ENCODE measurements around the gene ARHGAP25. TPM values are rescaled to one million over a fixed set of nuclear protein-coding genes. Genes with fewer than 3 reads are reported as not detected.

The ARHGAP25 gene
- total and polyA plus RNA-seq, 10 of the 15 experiments (the other 5 are each of a cell fraction or from before 2014, with no cell fraction given) = 0.15 to 1.0 (median 0.46) TPM

GRCh38 chr2:68837861-68838341 lies 103.3 kb downstream of the ARHGAP25 start:
- Histone ChIP-seq H3K9ac (ENCODE audit: control insufficient read depth, insufficient read depth, low read length) (no peak overlapping the region), H3K27ac (ENCODE audit: control insufficient read depth, insufficient read depth) (no peak overlapping the region), H3K4me3 (no peak overlapping the region), H3K36me3 (ENCODE audit: control insufficient read depth in 2 of 2, insufficient read depth in 2 of 2, low read length in 1 of 2) (no peaks in the 10 kb centered on the region), H3K27me3 (replicated peaks in 1 of 2; ENCODE audit: control insufficient read depth in 2 of 2, insufficient read depth in 2 of 2, low read length in 1 of 2) (peaks cover 0 to 3% of the 10 kb centered on the region in 2 experiments; a peak in 2 of 4 replicates), H3K4me2 (ENCODE audit: control insufficient read depth, insufficient read depth) (no peak overlapping the region), H3K9me3 (replicated peaks; ENCODE audit: control insufficient read depth, insufficient read depth, low read length) (peaks cover 7% of the 10 kb centered on the region; the same call in 2 of the 3 replicates), H2AFZ (ENCODE audit: control insufficient read depth, low read depth, low read length) (no peak overlapping the region), H3K4me1 (ENCODE audit: control insufficient read depth, insufficient read depth, low read length) (peaks cover 21% of the 10 kb centered on the region), H3K79me2 (ENCODE audit: control insufficient read depth, insufficient read depth, low read length) (no peaks in the 10 kb centered on the region), H4K20me1 (ENCODE audit: control insufficient read depth, insufficient read depth) (no peaks in the 10 kb centered on the region)
- ATAC-seq (peak; percentile 52), DNase-seq (ENCODE audit: low read depth, low spot score) (peak; percentile 21), FAIRE-seq (peak; percentile 13)
- POLR2A ChIA-PET = no interaction called here
- CTCF ChIA-PET = interaction anchor here (1.0 to 8.8 kb wide), 12 partner anchors 14 to 374 kb away, joined by 3 to 75 read pairs (median 4); no protein-coding TSS in a partner anchor
- SMC1A ChIA-PET (ENCODE audit: uncharacterized antibody, unreplicated experiment) = interaction anchor here (0.7 to 1.2 kb wide), 4 partner anchors 10 to 374 kb away, joined by 3 to 5 read pairs (median 3); no protein-coding TSS in a partner anchor
- in situ Hi-C loops (cut with MboI) (no loop called here), intact Hi-C loops (cut with micrococcal nuclease; ENCODE audit: unreplicated experiment) (loop anchor here (1.0 to 2.0 kb wide), 4 partner anchors 49 to 371 kb away; partner anchors contain the start of genes APLF and FBXO48)
- BruUV-seq (replicated peaks) = no TSS peak
- TF ChIP-seq MXI1 (IDR thresholded peaks at IDR 0.05; ENCODE audit: low read depth, low read length) (no peak), EED (IDR thresholded peaks at IDR 0.05; ENCODE audit: low read depth) (no peak), RUNX3 (IDR thresholded peaks at IDR 0.05; ENCODE audit: low read length) (peak; percentile 76), JUNB (IDR thresholded peaks at IDR 0.05) (peak; percentile 64; the same call in 1 of the 2 replicates), FOXM1 (IDR thresholded peaks at IDR 0.05; ENCODE audit: low read depth, low read length) (peak; percentile 60; the same call in 1 of the 2 replicates), NFIC (IDR thresholded peaks at IDR 0.05; ENCODE audit: low read depth, low read length) (peak; percentile 72), TCF3 (IDR thresholded peaks at IDR 0.05; ENCODE audit: borderline replicate concordance, insufficient read depth, low read depth, low read length) (0 out of 2 replicates have a peak, but pooled peaks have one; percentile 30), SPI1 (IDR thresholded peaks at IDR 0.05; ENCODE audit: borderline replicate concordance, insufficient read depth, low read depth, low read length) (no peak), GABPA (IDR thresholded peaks at IDR 0.05; ENCODE audit: low read depth) (0 out of 2 replicates have a peak, but pooled peaks have one; percentile 23), MTA2 (IDR thresholded peaks at IDR 0.05; ENCODE audit: low read depth) (no peak), ESRRA (IDR thresholded peaks at IDR 0.05; ENCODE audit: low read length) (no peak)
- TF ChIP-seq, protein P1, sequence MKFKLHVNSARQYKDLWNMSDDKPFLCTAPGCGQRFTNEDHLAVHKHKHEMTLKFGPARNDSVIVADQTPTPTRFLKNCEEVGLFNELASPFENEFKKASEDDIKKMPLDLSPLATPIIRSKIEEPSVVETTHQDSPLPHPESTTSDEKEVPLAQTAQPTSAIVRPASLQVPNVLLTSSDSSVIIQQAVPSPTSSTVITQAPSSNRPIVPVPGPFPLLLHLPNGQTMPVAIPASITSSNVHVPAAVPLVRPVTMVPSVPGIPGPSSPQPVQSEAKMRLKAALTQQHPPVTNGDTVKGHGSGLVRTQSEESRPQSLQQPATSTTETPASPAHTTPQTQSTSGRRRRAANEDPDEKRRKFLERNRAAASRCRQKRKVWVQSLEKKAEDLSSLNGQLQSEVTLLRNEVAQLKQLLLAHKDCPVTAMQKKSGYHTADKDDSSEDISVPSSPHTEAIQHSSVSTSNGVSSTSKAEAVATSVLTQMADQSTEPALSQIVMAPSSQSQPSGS (IDR thresholded peaks at IDR 0.05; ENCODE audit: low read length) = peak; percentile 65; the same call in 1 of the 2 replicates
- TF ChIP-seq, protein P2, sequence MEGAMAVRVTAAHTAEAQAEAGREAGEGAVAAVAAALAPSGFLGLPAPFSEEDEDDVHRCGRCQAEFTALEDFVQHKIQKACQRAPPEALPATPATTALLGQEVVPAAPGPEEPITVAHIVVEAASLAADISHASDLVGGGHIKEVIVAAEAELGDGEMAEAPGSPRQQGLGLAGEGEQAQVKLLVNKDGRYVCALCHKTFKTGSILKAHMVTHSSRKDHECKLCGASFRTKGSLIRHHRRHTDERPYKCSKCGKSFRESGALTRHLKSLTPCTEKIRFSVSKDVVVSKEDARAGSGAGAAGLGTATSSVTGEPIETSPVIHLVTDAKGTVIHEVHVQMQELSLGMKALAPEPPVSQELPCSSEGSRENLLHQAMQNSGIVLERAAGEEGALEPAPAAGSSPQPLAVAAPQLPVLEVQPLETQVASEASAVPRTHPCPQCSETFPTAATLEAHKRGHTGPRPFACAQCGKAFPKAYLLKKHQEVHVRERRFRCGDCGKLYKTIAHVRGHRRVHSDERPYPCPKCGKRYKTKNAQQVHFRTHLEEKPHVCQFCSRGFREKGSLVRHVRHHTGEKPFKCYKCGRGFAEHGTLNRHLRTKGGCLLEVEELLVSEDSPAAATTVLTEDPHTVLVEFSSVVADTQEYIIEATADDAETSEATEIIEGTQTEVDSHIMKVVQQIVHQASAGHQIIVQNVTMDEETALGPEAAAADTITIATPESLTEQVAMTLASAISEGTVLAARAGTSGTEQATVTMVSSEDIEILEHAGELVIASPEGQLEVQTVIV (IDR thresholded peaks at IDR 0.05; ENCODE audit: borderline replicate concordance, partially characterized antibody) = no peak
- WGBS (ENCODE audit: insufficient coverage, insufficient replicate concordance, low lambda C conversion rate, missing lambda C conversion rate) = 2% methylated on average over 3 of the region's 3 CpGs
- RAD21 ChIA-PET (ENCODE audit: unreplicated experiment) = interaction anchor here (0.7 to 2.0 kb wide), 3 partner anchors 71 to 129 kb away, joined by 3 to 9 read pairs (median 4); no protein-coding TSS in a partner anchor

Measured in GM12878 (cell line).